ENCODE measurements around the gene PLEKHA7. TPM values are rescaled to one million over a fixed set of nuclear protein-coding genes. Genes with fewer than 3 reads are reported as not detected.

PLEKHA7 gene
- total and polyA plus RNA-seq, 4 donors: 10.1 to 21.8 (median 13.4) TPM

GRCh38 chr11:16790486-16791190 is 223.6 kb downstream of the PLEKHA7 start:
- Histone ChIP-seq H3K27ac (ENCODE audit: low read depth, low read length) (no peak overlapping the region), H3K36me3 (ENCODE audit: control insufficient read depth, insufficient read depth, low read length) (peaks cover 40% of the 10 kb centered on the region), H3K4me1 (ENCODE audit: control insufficient read depth, insufficient read depth, low read length) (peaks cover 16% of the 10 kb centered on the region), H3K9me3 (ENCODE audit: control insufficient read depth, insufficient read depth, low read length) (no peaks in the 10 kb centered on the region), H3K4me3 (ENCODE audit: low read depth, low read length) (no peak overlapping the region), H3K27me3 (ENCODE audit: control insufficient read depth, insufficient read depth, low read length) (no peaks in the 10 kb centered on the region)
- 88% methylated on average over 12 of the region's 16 CpGs for WGBS (ENCODE audit: insufficient coverage)
- no peak for DNase-seq (ENCODE audit: low read depth in 4 of 6, low spot score in 6 of 6)

GRCh38 chr11:16789560-16790485 is 224.4 kb downstream of the PLEKHA7 start:
- Histone ChIP-seq H3K27ac (ENCODE audit: low read depth, low read length) (no peak overlapping the region), H3K36me3 (ENCODE audit: control insufficient read depth, insufficient read depth, low read length) (peaks cover 40% of the 10 kb centered on the region), H3K4me3 (ENCODE audit: low read depth, low read length) (no peak overlapping the region), H3K9me3 (ENCODE audit: control insufficient read depth, insufficient read depth, low read length) (no peaks in the 10 kb centered on the region), H3K27me3 (ENCODE audit: control insufficient read depth, insufficient read depth, low read length) (no peaks in the 10 kb centered on the region), H3K4me1 (ENCODE audit: control insufficient read depth, insufficient read depth, low read length) (peaks cover 16% of the 10 kb centered on the region)
- WGBS (ENCODE audit: insufficient coverage): 94% methylated on average over 3 of the region's 10 CpGs
- no peak for DNase-seq (ENCODE audit: low read depth in 4 of 6, low spot score in 6 of 6)

GRCh38 chr11:16789063-16789420 is 225.2 kb downstream of the PLEKHA7 start:
- H3K27ac ChIP-seq (ENCODE audit: low read depth, low read length): no peak overlapping the region
- WGBS (ENCODE audit: insufficient coverage): 86% methylated on average over 11 of the region's 13 CpGs
- H3K4me3 ChIP-seq (ENCODE audit: low read depth, low read length): no peak overlapping the region
- H3K27me3 ChIP-seq (ENCODE audit: control insufficient read depth, insufficient read depth, low read length): no peaks in the 10 kb centered on the region
- peaks cover 16% of the 10 kb centered on the region for H3K4me1 ChIP-seq (ENCODE audit: control insufficient read depth, insufficient read depth, low read length)
- no peak for DNase-seq (ENCODE audit: low read depth in 4 of 6, low spot score in 6 of 6)
- peaks cover 37% of the 10 kb centered on the region for H3K36me3 ChIP-seq (ENCODE audit: control insufficient read depth, insufficient read depth, low read length)
- no peaks in the 10 kb centered on the region for H3K9me3 ChIP-seq (ENCODE audit: control insufficient read depth, insufficient read depth, low read length)

GRCh38 chr11:16788141-16789062 is 225.8 kb downstream of the PLEKHA7 start:
- 67% methylated on average over 13 of the region's 17 CpGs for WGBS (ENCODE audit: insufficient coverage)
- Histone ChIP-seq H3K27me3 (ENCODE audit: control insufficient read depth, insufficient read depth, low read length) (no peaks in the 10 kb centered on the region), H3K9me3 (ENCODE audit: control insufficient read depth, insufficient read depth, low read length) (no peaks in the 10 kb centered on the region), H3K36me3 (ENCODE audit: control insufficient read depth, insufficient read depth, low read length) (peaks cover 37% of the 10 kb centered on the region), H3K4me1 (ENCODE audit: control insufficient read depth, insufficient read depth, low read length) (peaks cover 10% of the 10 kb centered on the region), H3K4me3 (ENCODE audit: low read depth, low read length) (no peak overlapping the region), H3K27ac (ENCODE audit: low read depth, low read length) (no peak overlapping the region)
- peak in 2 of 6 donors; percentile 66 to 74 for DNase-seq (ENCODE audit: low read depth in 4 of 6, low spot score in 6 of 6)

- Histone ChIP-seq H3K4me1 (ENCODE audit: control insufficient read depth, insufficient read depth, low read length) (peaks cover 9% of the 10 kb centered on the region), H3K9me3 (ENCODE audit: control insufficient read depth, insufficient read depth, low read length) (no peaks in the 10 kb centered on the region), H3K27me3 (ENCODE audit: control insufficient read depth, insufficient read depth, low read length) (no peaks in the 10 kb centered on the region), H3K27ac (ENCODE audit: low read depth, low read length) (no peak overlapping the region), H3K4me3 (ENCODE audit: low read depth, low read length) (no peak overlapping the region), H3K36me3 (ENCODE audit: control insufficient read depth, insufficient read depth, low read length) (peaks cover 45% of the 10 kb centered on the region)
- 94% methylated on average over 4 of the region's 7 CpGs for WGBS (ENCODE audit: insufficient coverage)
- no peak for DNase-seq (ENCODE audit: low read depth in 4 of 6, low spot score in 6 of 6)
Observed at GRCh38 chr11:16787035-16787742, 227.0 kb downstream of the PLEKHA7 start.

GRCh38 chr11:16786131-16786530 is 228.1 kb downstream of the PLEKHA7 start:
- H3K27me3 ChIP-seq (ENCODE audit: control insufficient read depth, insufficient read depth, low read length): no peaks in the 10 kb centered on the region
- DNase-seq (ENCODE audit: low read depth in 4 of 6, low spot score in 6 of 6): no peak
- peaks cover 43% of the 10 kb centered on the region for H3K36me3 ChIP-seq (ENCODE audit: control insufficient read depth, insufficient read depth, low read length)
- 94% methylated on average over 6 of the region's 6 CpGs for WGBS (ENCODE audit: insufficient coverage)
- no peaks in the 10 kb centered on the region for H3K9me3 ChIP-seq (ENCODE audit: control insufficient read depth, insufficient read depth, low read length)
- peaks cover 7% of the 10 kb centered on the region for H3K4me1 ChIP-seq (ENCODE audit: control insufficient read depth, insufficient read depth, low read length)
- no peak overlapping the region for H3K27ac ChIP-seq (ENCODE audit: low read depth, low read length)
- no peak overlapping the region for H3K4me3 ChIP-seq (ENCODE audit: low read depth, low read length)

- H3K27me3 ChIP-seq (ENCODE audit: control insufficient read depth, insufficient read depth, low read length): no peaks in the 10 kb centered on the region
- peak in 5 of 6 donors; percentile 55 to 93 (median 66) for DNase-seq (ENCODE audit: low read depth in 4 of 6, low spot score in 6 of 6)
- H3K4me1 ChIP-seq (ENCODE audit: control insufficient read depth, insufficient read depth, low read length): peaks cover 7% of the 10 kb centered on the region
- peaks cover 43% of the 10 kb centered on the region for H3K36me3 ChIP-seq (ENCODE audit: control insufficient read depth, insufficient read depth, low read length)
- H3K4me3 ChIP-seq (ENCODE audit: low read depth, low read length): no peak overlapping the region
- no peaks in the 10 kb centered on the region for H3K9me3 ChIP-seq (ENCODE audit: control insufficient read depth, insufficient read depth, low read length)
- 49% methylated on average over 5 of the region's 7 CpGs for WGBS (ENCODE audit: insufficient coverage)
- no peak overlapping the region for H3K27ac ChIP-seq (ENCODE audit: low read depth, low read length)
Observed at GRCh38 chr11:16785520-16786128, 228.6 kb downstream of the PLEKHA7 start.

- Histone ChIP-seq H3K27me3 (ENCODE audit: control insufficient read depth, insufficient read depth, low read length) (no peaks in the 10 kb centered on the region), H3K4me3 (ENCODE audit: low read depth, low read length) (no peak overlapping the region), H3K9me3 (ENCODE audit: control insufficient read depth, insufficient read depth, low read length) (no peaks in the 10 kb centered on the region), H3K36me3 (ENCODE audit: control insufficient read depth, insufficient read depth, low read length) (peaks cover 36% of the 10 kb centered on the region), H3K27ac (ENCODE audit: low read depth, low read length) (no peak overlapping the region), H3K4me1 (ENCODE audit: control insufficient read depth, insufficient read depth, low read length) (peaks cover 7% of the 10 kb centered on the region)
- no peak for DNase-seq (ENCODE audit: low read depth in 4 of 6, low spot score in 6 of 6)
- 83% methylated on average over 1 of the region's 2 CpGs for WGBS (ENCODE audit: insufficient coverage)
Observed at GRCh38 chr11:16784666-16785065, 229.5 kb downstream of the PLEKHA7 start.
